Measurements from ENCODE around the gene TTC3. TPM values are rescaled to one million over a fixed set of nuclear protein-coding genes. Genes with fewer than 3 reads are reported as not detected.

TTC3 gene
- total and polyA plus RNA-seq, 2 experiments from 2014 or later = 146 to 196 TPM

GRCh38 chr21:37076087-37076850 lies 3.2 kb downstream of the TTC3 start:
- Histone ChIP-seq H3K9me3 (ENCODE audit: low read depth) (no peaks in the 10 kb centered on the region), H3K79me2 (peaks cover 84% of the 10 kb centered on the region), H3K36me3 (replicated peaks; ENCODE audit: insufficient read depth, low read depth) (no peaks in the 10 kb centered on the region), H2AFZ (no peak overlapping the region), H3K9me2 (replicated peaks; ENCODE audit: insufficient read depth) (no peaks in the 10 kb centered on the region), H3K27ac (no peak overlapping the region), H3K27me3 (no peaks in the 10 kb centered on the region), H3K4me3 (peak overlapping the region; percentile 6), H4K20me1 (ENCODE audit: insufficient read depth, poor library complexity, severe bottlenecking) (peaks cover 63% of the 10 kb centered on the region), H3K4me1 (ENCODE audit: insufficient read depth) (peaks cover 12% of the 10 kb centered on the region), H3K4me2 (peak overlapping the region; percentile 94)
- 100% methylated on average over 4 of the region's 4 CpGs for WGBS (ENCODE audit: low lambda C conversion rate, missing lambda C conversion rate)
- TF ChIP-seq EZH2 (IDR thresholded peaks at IDR 0.05; ENCODE audit: borderline replicate concordance) (no peak), CTCF (IDR thresholded peaks at IDR 0.05; ENCODE audit: poor library complexity) (no peak), EZH2phosphoT487 (IDR thresholded peaks at IDR 0.05; ENCODE audit: low read depth, severe bottlenecking, unreplicated experiment) (no peak)
- no peak for DNase-seq (ENCODE audit: low spot score)

- WGBS (ENCODE audit: low lambda C conversion rate, missing lambda C conversion rate) = 96% methylated on average over 1 of the region's 1 CpG
- H3K4me3 ChIP-seq = no peak overlapping the region
- peaks cover 92% of the 10 kb centered on the region for H3K79me2 ChIP-seq
- H2AFZ ChIP-seq = no peak overlapping the region
- H3K9me3 ChIP-seq (ENCODE audit: low read depth) = no peaks in the 10 kb centered on the region
- no peak overlapping the region for H3K4me2 ChIP-seq
- no peak for DNase-seq (ENCODE audit: low spot score)
- H3K27ac ChIP-seq = no peak overlapping the region
- no peaks in the 10 kb centered on the region for H3K9me2 ChIP-seq (replicated peaks; ENCODE audit: insufficient read depth)
- no peaks in the 10 kb centered on the region for H3K27me3 ChIP-seq
- H3K36me3 ChIP-seq (replicated peaks; ENCODE audit: insufficient read depth, low read depth) = no peaks in the 10 kb centered on the region
- peaks cover 8% of the 10 kb centered on the region for H3K4me1 ChIP-seq (ENCODE audit: insufficient read depth)
- peaks cover 70% of the 10 kb centered on the region for H4K20me1 ChIP-seq (ENCODE audit: insufficient read depth, poor library complexity, severe bottlenecking)
- no peak for TF ChIP-seq EZH2 (IDR thresholded peaks at IDR 0.05; ENCODE audit: borderline replicate concordance)
- no peak for TF ChIP-seq CTCF (IDR thresholded peaks at IDR 0.05; ENCODE audit: poor library complexity)
- TF ChIP-seq EZH2phosphoT487 (IDR thresholded peaks at IDR 0.05; ENCODE audit: low read depth, severe bottlenecking, unreplicated experiment) = no peak
Measured at GRCh38 chr21:37077403-37077802, 4.3 kb downstream of the TTC3 start.

- Histone ChIP-seq H3K9me2 (replicated peaks; ENCODE audit: insufficient read depth) (no peaks in the 10 kb centered on the region), H4K20me1 (ENCODE audit: insufficient read depth, poor library complexity, severe bottlenecking) (peaks cover 85% of the 10 kb centered on the region), H3K79me2 (peaks cover 100% of the 10 kb centered on the region), H3K27ac (no peak overlapping the region), H3K4me1 (ENCODE audit: insufficient read depth) (peaks cover 14% of the 10 kb centered on the region), H3K4me2 (no peak overlapping the region), H2AFZ (no peak overlapping the region), H3K4me3 (no peak overlapping the region), H3K9me3 (ENCODE audit: low read depth) (no peaks in the 10 kb centered on the region), H3K27me3 (no peaks in the 10 kb centered on the region), H3K36me3 (replicated peaks; ENCODE audit: insufficient read depth, low read depth) (no peaks in the 10 kb centered on the region)
- TF ChIP-seq EZH2phosphoT487 (IDR thresholded peaks at IDR 0.05; ENCODE audit: low read depth, severe bottlenecking, unreplicated experiment) = no peak
- TF ChIP-seq CTCF (IDR thresholded peaks at IDR 0.05; ENCODE audit: poor library complexity) = no peak
- no peak for TF ChIP-seq EZH2 (IDR thresholded peaks at IDR 0.05; ENCODE audit: borderline replicate concordance)
- no peak for DNase-seq (ENCODE audit: low spot score)
- 65% methylated on average over 6 of the region's 6 CpGs for WGBS (ENCODE audit: low lambda C conversion rate, missing lambda C conversion rate)
Measured at GRCh38 chr21:37079211-37079824, 6.3 kb downstream of the TTC3 start.
